SU-DHL-6 (cell line): Measurements from ENCODE around the gene CYP4F2.

Experiments
- EZH2phosphoT487 ChIP-seq: fragments of 200-600 bp; sonication (generic), shearing (Covaris generic); conservative IDR thresholded peaks from 2 replicates; pipeline ENCODE4 v1.6.1; 2018; ENCODE audit warnings: mild to moderate bottlenecking, antibody characterized with exemption, low read length, moderate library complexity, mixed read lengths
- TF ChIP-seq, protein P1 (sequence below): fragments of 200-600 bp; sonication (generic); IDR thresholded peaks from one replicate; pipeline ENCODE4 v1.5.1; 2017; ENCODE audit warnings: antibody characterized with exemption, mild to moderate bottlenecking, low read length, moderate library complexity; ENCODE audit not compliant: insufficient read depth, poor library complexity, severe bottlenecking

DNA sequence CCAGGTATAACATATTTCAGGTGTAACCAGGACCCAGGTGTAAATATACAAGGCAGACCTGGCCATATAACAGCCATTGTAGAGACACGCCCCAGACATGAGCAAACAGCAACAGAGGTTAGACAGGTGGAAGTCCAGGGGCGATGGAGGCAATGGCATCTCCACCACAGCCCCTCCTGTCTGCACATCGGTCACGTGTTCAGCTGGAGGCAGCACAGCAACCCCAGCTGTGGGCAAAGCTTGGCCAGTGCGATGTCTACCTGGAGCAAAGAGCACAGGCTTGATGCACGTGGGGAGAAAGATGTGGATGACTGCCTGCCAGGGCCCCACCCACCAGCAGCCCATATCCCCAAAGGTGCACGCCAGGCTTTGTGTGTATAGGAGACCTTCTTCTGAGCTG lies 4.4 kb downstream of the CYP4F2 start:
- TF ChIP-seq, protein P1, sequence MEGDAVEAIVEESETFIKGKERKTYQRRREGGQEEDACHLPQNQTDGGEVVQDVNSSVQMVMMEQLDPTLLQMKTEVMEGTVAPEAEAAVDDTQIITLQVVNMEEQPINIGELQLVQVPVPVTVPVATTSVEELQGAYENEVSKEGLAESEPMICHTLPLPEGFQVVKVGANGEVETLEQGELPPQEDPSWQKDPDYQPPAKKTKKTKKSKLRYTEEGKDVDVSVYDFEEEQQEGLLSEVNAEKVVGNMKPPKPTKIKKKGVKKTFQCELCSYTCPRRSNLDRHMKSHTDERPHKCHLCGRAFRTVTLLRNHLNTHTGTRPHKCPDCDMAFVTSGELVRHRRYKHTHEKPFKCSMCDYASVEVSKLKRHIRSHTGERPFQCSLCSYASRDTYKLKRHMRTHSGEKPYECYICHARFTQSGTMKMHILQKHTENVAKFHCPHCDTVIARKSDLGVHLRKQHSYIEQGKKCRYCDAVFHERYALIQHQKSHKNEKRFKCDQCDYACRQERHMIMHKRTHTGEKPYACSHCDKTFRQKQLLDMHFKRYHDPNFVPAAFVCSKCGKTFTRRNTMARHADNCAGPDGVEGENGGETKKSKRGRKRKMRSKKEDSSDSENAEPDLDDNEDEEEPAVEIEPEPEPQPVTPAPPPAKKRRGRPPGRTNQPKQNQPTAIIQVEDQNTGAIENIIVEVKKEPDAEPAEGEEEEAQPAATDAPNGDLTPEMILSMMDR: no peak
- no peak for TF ChIP-seq EZH2phosphoT487
